Measurements from ENCODE around the gene TNRC6B.

DNA sequence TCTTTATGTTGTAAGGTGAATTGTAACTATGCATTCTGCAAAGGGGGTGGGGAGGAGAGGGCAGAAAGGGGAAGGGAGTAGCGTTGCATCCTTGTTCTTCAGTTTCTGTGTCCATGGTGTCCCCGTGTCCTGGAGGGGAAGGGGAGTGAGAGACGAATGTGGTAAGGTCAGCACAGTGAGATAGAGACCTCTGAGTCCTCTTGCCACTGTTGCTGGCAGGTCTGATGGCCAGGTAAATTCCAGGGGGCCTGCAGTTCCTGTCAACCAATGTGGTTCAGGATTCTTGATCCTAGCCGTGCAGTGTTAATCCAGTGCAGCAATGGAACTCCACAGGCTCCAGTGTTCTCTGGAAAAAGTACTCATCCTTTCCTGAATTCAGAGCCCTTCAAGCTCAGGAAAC is 154.0 kb downstream of the TNRC6B start:
- TF ChIP-seq PREB (CRISPR knock-in tag; IDR thresholded peaks at IDR 0.05; ENCODE audit: borderline replicate concordance) (no peak), CTCF (IDR thresholded peaks at IDR 0.05) (no peak), ESRRA (CRISPR knock-in tag; IDR thresholded peaks at IDR 0.05; ENCODE audit: borderline replicate concordance) (no peak), ETV6 (CRISPR knock-in tag; IDR thresholded peaks at IDR 0.05) (no peak)
- TF ChIP-seq, protein P1, sequence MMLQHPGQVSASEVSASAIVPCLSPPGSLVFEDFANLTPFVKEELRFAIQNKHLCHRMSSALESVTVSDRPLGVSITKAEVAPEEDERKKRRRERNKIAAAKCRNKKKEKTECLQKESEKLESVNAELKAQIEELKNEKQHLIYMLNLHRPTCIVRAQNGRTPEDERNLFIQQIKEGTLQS (CRISPR knock-in tag; conservative IDR thresholded peaks at IDR 0.05): no peak
